Measurements from ENCODE around the gene TAF3.

TAF3 gene

DNA sequence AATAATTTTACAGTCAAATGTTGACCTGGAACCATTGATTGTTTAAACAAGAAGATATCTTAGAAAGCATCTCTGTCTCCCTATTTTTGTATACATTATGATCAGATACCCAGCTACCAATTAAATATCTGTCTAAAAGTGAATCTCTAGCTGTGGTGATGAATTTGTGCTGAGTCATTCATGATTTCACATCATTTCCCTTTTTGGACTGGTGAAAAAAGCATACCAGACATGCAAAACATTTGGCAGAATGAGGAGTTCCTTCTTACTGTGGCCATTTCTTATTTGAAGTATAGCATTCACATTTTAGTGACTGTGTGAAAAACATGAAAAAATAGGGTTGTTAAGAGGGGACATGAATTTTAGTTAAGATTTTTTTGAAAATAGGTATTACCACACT lies 138.2 kb downstream of the TAF3 start:
- TF ChIP-seq, protein P1, sequence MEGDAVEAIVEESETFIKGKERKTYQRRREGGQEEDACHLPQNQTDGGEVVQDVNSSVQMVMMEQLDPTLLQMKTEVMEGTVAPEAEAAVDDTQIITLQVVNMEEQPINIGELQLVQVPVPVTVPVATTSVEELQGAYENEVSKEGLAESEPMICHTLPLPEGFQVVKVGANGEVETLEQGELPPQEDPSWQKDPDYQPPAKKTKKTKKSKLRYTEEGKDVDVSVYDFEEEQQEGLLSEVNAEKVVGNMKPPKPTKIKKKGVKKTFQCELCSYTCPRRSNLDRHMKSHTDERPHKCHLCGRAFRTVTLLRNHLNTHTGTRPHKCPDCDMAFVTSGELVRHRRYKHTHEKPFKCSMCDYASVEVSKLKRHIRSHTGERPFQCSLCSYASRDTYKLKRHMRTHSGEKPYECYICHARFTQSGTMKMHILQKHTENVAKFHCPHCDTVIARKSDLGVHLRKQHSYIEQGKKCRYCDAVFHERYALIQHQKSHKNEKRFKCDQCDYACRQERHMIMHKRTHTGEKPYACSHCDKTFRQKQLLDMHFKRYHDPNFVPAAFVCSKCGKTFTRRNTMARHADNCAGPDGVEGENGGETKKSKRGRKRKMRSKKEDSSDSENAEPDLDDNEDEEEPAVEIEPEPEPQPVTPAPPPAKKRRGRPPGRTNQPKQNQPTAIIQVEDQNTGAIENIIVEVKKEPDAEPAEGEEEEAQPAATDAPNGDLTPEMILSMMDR (IDR thresholded peaks at IDR 0.05), result no peak
- no peaks in the 10 kb centered on the region for H3K36me3 ChIP-seq
- H3K27ac ChIP-seq, result peak overlapping the region; percentile 45
- no peaks in the 10 kb centered on the region for H3K27me3 ChIP-seq
- H3K4me1 ChIP-seq (ENCODE audit: control insufficient read depth in 1 of 2, insufficient read depth in 1 of 2, low read depth in 1 of 2, low read length in 1 of 2), result peaks cover 4 to 7% of the 10 kb centered on the region in 2 experiments
- no peak overlapping the region for H3K4me3 ChIP-seq (ENCODE audit: low read depth in 1 of 2, low read length in 1 of 2)
- H3K9me3 ChIP-seq, result no peaks in the 10 kb centered on the region

DNA sequence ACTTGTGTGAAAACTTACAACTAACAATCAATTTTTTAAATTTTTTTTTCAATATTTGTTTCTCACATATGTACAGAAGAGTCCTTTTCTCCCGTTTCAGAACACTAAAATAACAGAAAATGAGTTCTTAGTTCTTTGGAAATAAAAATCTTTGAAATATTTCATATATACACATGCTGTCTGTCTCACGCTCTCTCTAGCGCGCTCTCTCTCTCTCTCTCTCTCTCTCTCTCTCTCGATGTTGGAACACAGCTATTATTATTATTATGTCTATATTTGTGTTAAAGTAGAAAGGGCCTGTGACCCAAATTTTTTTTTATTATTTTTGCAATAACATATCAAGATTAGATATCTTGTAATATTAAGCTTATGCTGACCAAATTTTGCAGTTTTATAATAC lies 139.3 kb downstream of the TAF3 start:
- Histone ChIP-seq H3K27me3 (no peaks in the 10 kb centered on the region), H3K4me3 (ENCODE audit: low read depth in 1 of 2, low read length in 1 of 2) (no peak overlapping the region)
- TF ChIP-seq, protein P1 (IDR thresholded peaks at IDR 0.05), result no peak

DNA sequence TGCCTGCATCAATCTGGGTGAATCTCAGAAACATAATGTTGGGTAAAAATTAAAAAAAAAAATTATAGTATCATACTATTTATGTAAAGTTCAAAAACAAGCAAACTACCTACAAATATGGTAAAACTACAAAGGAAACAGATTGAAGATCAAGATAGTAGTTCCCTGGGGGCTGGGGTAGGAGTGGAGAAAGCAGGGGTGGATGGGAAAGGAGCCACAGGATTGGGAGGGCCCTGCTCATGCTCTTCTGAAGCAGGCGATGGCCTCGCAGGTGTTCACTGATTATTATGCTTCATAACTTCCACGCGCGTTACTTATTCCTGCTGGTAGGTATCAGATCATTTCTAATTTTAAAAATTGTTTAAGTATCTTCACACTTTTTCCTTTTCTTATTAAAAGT lies 140.1 kb downstream of the TAF3 start:
- Histone ChIP-seq H3K9me3 (no peaks in the 10 kb centered on the region), H3K4me1 (ENCODE audit: control insufficient read depth in 1 of 2, insufficient read depth in 1 of 2, low read depth in 1 of 2, low read length in 1 of 2) (peaks cover 4 to 7% of the 10 kb centered on the region in 2 experiments), H3K36me3 (no peaks in the 10 kb centered on the region), H3K27ac (no peak overlapping the region), H3K4me3 (ENCODE audit: low read depth in 1 of 2, low read length in 1 of 2) (no peak overlapping the region), H3K27me3 (no peaks in the 10 kb centered on the region)
- TF ChIP-seq, protein P1 (IDR thresholded peaks at IDR 0.05), result no peak

More for the DNA sequence above, 139.3 kb downstream of the TAF3 start:
- Histone ChIP-seq H3K9me3 (no peaks in the 10 kb centered on the region), H3K4me1 (ENCODE audit: control insufficient read depth in 1 of 2, insufficient read depth in 1 of 2, low read depth in 1 of 2, low read length in 1 of 2) (peaks cover 4 to 7% of the 10 kb centered on the region in 2 experiments), H3K27ac (no peak overlapping the region), H3K36me3 (no peaks in the 10 kb centered on the region)

DNA sequence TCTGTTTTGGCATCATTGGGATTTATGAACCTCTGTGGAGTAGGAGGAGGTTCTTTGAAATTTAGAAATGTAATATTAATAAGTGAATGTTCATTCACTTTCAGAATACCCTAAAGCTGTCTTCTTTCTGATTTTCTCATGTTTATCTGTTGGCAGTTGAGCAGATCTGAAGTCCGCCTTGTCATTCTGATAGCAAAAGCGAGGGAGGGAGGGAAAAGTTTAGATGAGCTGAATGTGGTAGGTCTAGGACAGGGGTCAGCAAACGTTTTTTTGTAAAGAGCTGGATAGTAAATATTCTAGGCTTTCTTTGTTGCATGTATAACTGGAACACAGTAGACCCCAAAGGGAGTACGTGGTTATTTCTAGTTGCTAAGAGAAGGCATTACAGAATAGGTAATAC lies 141.8 kb downstream of the TAF3 start:
- Histone ChIP-seq H3K4me1 (ENCODE audit: control insufficient read depth in 1 of 2, insufficient read depth in 1 of 2, low read depth in 1 of 2, low read length in 1 of 2) (peaks cover 4 to 7% of the 10 kb centered on the region in 2 experiments), H3K36me3 (peaks cover 9% of the 10 kb centered on the region), H3K4me3 (ENCODE audit: low read depth in 1 of 2, low read length in 1 of 2) (no peak overlapping the region), H3K27ac (no peak overlapping the region), H3K27me3 (no peaks in the 10 kb centered on the region), H3K9me3 (no peaks in the 10 kb centered on the region)
- TF ChIP-seq, protein P1 (IDR thresholded peaks at IDR 0.05), result no peak

DNA sequence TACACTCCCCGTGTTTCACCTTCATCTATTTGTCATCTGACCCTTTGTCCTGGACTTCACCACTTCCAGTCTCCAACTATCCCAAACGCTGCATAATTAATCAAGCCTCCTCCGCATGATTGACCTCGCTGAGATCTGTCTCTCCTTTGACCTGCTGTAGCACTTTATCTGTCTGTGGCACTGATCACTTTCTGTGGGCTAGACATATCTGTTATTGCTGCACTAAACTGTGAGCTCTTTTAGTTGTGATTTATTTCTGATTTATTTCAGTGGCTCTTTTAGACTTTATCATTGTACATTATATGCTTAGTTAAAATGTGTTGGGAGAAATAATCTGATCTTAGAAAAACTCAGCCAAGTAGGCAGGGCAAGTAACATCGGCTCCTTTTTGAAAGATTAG lies 144.3 kb downstream of the TAF3 start:
- Histone ChIP-seq H3K36me3 (peaks cover 9% of the 10 kb centered on the region), H3K4me3 (ENCODE audit: low read depth in 1 of 2, low read length in 1 of 2) (no peak overlapping the region), H3K4me1 (ENCODE audit: control insufficient read depth in 1 of 2, insufficient read depth in 1 of 2, low read depth in 1 of 2, low read length in 1 of 2) (no peaks in the 10 kb centered on the region), H3K9me3 (no peaks in the 10 kb centered on the region), H3K27ac (no peak overlapping the region), H3K27me3 (no peaks in the 10 kb centered on the region)
- TF ChIP-seq, protein P1 (IDR thresholded peaks at IDR 0.05), result no peak

DNA sequence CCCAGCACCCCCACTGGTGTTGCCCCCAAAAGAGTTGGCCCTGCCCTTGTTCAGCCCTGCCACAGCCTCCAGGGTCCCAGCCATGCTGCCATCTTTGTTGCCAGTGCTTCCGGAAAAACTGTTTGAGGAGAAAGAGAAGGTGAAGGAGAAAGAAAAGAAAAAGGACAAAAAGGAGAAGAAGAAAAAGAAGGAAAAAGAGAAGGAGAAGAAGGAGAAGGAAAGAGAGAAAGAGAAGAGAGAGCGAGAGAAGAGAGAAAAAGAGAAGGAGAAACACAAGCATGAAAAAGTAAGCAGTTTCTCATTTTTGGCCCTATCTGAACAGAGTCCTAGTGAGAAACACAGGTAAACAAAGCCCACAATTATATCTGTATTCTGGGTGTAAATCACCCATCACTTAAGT lies 147.2 kb downstream of the TAF3 start:
- Histone ChIP-seq H3K27me3 (no peaks in the 10 kb centered on the region), H3K9me3 (no peaks in the 10 kb centered on the region), H3K4me3 (ENCODE audit: low read depth in 1 of 2, low read length in 1 of 2) (no peak overlapping the region), H3K4me1 (ENCODE audit: control insufficient read depth in 1 of 2, insufficient read depth in 1 of 2, low read depth in 1 of 2, low read length in 1 of 2) (no peaks in the 10 kb centered on the region), H3K27ac (no peak overlapping the region), H3K36me3 (peaks cover 9% of the 10 kb centered on the region)
- TF ChIP-seq, protein P1 (IDR thresholded peaks at IDR 0.05), result no peak
